C4-2B (cell line): ENCODE data around the gene PASK.

ENCODE experiments used
- H3K27ac ChIP-seq: fragments of 450-650 bp; 2 replicates; pipeline ENCODE4 v1.5.1; 2017
- ZFX ChIP-seq: fragments of 450-650 bp; IDR thresholded peaks from 2 replicates; pipeline ENCODE4 v1.6.1; 2017
- TF ChIP-seq, protein P1 (sequence below): fragments of 450-650 bp; conservative IDR thresholded peaks from 2 replicates; pipeline ENCODE4 v1.5.1; 2017; ENCODE audit warnings: mild to moderate bottlenecking

PASK gene

GRCh38 chr2:241132538-241133435 is 16.5 kb downstream of the PASK start:
- H3K27ac ChIP-seq, result no peak overlapping the region
- TF ChIP-seq ZFX, result no peak
- TF ChIP-seq, protein P1, sequence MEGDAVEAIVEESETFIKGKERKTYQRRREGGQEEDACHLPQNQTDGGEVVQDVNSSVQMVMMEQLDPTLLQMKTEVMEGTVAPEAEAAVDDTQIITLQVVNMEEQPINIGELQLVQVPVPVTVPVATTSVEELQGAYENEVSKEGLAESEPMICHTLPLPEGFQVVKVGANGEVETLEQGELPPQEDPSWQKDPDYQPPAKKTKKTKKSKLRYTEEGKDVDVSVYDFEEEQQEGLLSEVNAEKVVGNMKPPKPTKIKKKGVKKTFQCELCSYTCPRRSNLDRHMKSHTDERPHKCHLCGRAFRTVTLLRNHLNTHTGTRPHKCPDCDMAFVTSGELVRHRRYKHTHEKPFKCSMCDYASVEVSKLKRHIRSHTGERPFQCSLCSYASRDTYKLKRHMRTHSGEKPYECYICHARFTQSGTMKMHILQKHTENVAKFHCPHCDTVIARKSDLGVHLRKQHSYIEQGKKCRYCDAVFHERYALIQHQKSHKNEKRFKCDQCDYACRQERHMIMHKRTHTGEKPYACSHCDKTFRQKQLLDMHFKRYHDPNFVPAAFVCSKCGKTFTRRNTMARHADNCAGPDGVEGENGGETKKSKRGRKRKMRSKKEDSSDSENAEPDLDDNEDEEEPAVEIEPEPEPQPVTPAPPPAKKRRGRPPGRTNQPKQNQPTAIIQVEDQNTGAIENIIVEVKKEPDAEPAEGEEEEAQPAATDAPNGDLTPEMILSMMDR, result no peak

DNA sequence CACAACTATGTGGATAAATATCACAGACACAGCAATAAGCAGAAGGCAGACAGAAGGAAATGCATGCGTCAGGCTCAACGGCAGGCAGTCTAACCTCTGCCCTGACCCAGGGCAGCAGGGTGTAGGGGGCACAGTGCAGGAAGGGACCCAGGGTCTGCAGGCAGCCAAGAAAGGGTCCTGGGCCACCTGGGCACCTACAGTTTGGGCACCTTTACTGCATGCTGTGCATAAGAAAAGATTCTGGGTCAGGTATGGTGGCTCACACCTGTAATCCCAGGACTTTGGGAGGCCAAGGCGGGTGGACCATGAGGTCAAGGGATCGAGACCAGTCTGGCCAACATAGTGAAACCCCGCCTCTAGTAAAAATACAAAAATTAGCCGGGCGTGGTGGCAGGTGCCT is 17.7 kb downstream of the PASK start:
- TF ChIP-seq, protein P1, result no peak
- no peak for TF ChIP-seq ZFX

DNA sequence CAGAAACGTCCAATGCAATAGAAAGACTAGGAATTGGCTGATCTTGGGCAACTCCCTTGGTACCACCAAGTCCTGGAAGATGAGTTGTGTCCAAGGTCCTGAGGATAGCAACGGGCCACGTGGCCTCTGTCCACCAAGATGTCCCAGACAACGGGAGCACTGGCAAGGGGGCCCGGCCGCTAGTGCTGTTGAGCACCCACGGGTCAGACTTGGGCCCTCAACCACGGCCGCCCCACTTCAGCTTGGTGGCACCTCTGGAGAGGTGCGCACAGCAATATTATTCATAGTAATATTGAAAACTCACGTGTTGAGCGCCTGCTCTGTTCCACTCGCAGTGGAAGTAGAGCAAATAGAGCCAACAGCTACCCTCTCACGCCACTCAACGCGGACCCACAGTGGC is 19.0 kb downstream of the PASK start:
- TF ChIP-seq ZFX, result no peak
- TF ChIP-seq, protein P1, result no peak
- no peak overlapping the region for H3K27ac ChIP-seq

More for the DNA sequence above, 17.7 kb downstream of the PASK start:
- H3K27ac ChIP-seq, result no peak overlapping the region

- TF ChIP-seq, protein P1, result no peak
- TF ChIP-seq ZFX, result no peak
- no peak overlapping the region for H3K27ac ChIP-seq
These were observed 20.0 kb downstream of the PASK start for GRCh38 chr2:241129086-241129871.

DNA sequence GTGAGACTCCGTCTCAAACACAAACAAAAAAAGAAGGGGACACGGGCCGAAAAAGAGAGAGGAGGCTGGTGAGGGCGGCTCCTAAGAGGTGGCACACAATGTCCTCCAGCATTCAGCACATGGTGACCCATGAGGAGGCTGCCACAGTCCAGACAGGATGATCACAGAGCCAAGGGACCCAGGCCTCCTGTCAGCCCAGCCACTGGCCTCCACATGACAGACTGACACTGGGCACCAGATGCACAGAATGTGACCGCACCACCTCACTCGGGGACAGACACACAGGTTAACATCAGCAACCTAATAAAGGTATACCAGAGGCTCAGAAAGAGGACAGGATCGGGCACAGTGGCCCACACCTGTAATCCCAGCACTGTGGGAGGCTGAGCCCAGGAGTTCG is 21.0 kb downstream of the PASK start:
- H3K27ac ChIP-seq, result peak overlapping the region; percentile 92; the same call in 1 of the 2 replicates
- TF ChIP-seq ZFX, result no peak
- TF ChIP-seq, protein P1, result no peak

DNA sequence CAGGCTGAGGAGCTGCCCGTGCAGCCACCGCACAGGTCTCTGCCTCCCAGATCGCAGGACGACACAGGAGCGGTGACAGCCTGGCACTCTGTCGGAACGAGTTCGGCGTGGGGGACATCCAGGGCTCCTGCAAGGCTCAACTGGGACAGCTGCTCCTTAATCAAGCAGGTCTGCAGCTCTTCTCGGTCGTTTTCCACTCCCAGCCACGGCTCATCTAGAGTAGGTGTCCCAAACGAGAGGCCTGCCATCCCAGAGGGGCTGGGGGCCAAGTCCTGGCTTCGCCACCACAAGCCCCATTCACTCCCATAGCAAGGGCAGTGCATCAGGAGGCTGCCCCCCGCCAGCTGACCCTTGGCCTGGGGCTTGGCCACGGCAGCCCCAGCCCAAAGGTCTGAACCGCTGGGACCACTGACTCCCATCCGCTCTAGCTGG is 22.5 kb downstream of the PASK start:
- peak overlapping the region; percentile 92 for H3K27ac ChIP-seq
- TF ChIP-seq, protein P1, result no peak
- TF ChIP-seq ZFX, result no peak

DNA sequence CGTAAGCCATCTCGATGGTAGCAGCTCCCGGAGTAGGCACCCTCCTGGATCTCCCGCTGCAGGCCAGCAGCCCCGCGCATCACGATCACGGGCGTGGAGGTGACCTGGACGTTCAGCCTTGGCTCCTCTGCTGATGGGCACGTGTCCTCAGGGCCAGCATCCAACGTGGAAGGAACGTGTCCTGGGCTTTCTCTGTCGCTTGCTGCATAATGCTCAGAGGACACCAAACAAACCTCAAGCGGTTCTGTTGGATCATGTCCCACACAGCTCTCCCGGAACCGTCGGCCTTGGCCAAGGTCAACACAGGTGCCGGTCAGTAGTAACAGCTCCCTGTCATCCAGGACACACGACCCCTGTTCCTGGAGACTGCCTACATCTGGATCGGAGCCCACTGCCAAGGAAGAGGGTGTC is 23.1 kb downstream of the PASK start:
- TF ChIP-seq ZFX, result no peak
- TF ChIP-seq, protein P1, result no peak
- peak overlapping the region; percentile 92 for H3K27ac ChIP-seq
